GM23338 (cell line): ENCODE measurements around the gene ZSWIM3.

ENCODE experiments used
- CREB1 ChIP-seq: fragments of 250-450 bp; sonication (Bioruptor Pico); IDR thresholded peaks from 2 replicates; pipeline ENCODE4 v1.5.0; 2020; ENCODE audit warnings: low read depth, mild to moderate bottlenecking, moderate library complexity
- CTCF ChIP-seq, 2 experiments: fragments of 200-600 bp in 1 of 2; sonication (generic) in 1 of 2; conservative IDR thresholded peaks; 2 replicates each; pipeline versions ENCODE4 v1.5.1 to v1.6.1; 2016 to 2017; ENCODE audit warnings: antibody characterized with exemption in 2 of 2, low read depth in 2 of 2, mild to moderate bottlenecking in 2 of 2, moderate library complexity in 1 of 2
- EZH2 ChIP-seq: fragments of 200-600 bp; sonication (generic); IDR thresholded peaks from one replicate; pipeline ENCODE4 v1.8.0; 2017; ENCODE audit warnings: antibody characterized with exemption, mild to moderate bottlenecking, low read depth; ENCODE audit not compliant: unreplicated experiment
- EZH2phosphoT487 ChIP-seq: fragments of 200-600 bp; sonication (generic); IDR thresholded peaks from one replicate; pipeline ENCODE4 v1.8.1; 2018; ENCODE audit warnings: antibody characterized with exemption; ENCODE audit not compliant: unreplicated experiment
- JUNB ChIP-seq: IDR thresholded peaks from one replicate; pipeline ENCODE4 v1.6.1; 2016; ENCODE audit warnings: antibody characterized with exemption; ENCODE audit not compliant: unreplicated experiment
- POLR2AphosphoS5 ChIP-seq: IDR thresholded peaks from 2 replicates; pipeline ENCODE4 v1.6.1; 2016; ENCODE audit warnings: antibody characterized with exemption, low read depth
- REST ChIP-seq: IDR thresholded peaks from one replicate; pipeline ENCODE4 v1.6.1; 2018; ENCODE audit warnings: antibody characterized with exemption; ENCODE audit not compliant: unreplicated experiment
- ZNF114 ChIP-seq: fragments of 250-450 bp; sonication (Bioruptor Pico); IDR thresholded peaks from 2 replicates; pipeline ENCODE4 v1.5.0; 2020; ENCODE audit warnings: mild to moderate bottlenecking, moderate library complexity
- ZNF462 ChIP-seq: fragments of 250-450 bp; sonication (Bioruptor Pico); IDR thresholded peaks from 2 replicates; pipeline ENCODE4 v1.5.0; 2020; ENCODE audit warnings: mild to moderate bottlenecking, moderate library complexity

GRCh38 chr20:45897289-45897688 lies 39.9 kb downstream of the ZSWIM3 start:
- no peak for TF ChIP-seq REST
- no peak for TF ChIP-seq CTCF (conservative IDR thresholded peaks at IDR 0.05; ENCODE audit: low read depth in 2 of 2)
- no peak for TF ChIP-seq EZH2
- TF ChIP-seq ZNF114 (CRISPR knock-in tag): no peak
- TF ChIP-seq POLR2AphosphoS5: no peak
- no peak for TF ChIP-seq EZH2phosphoT487
- no peak for TF ChIP-seq JUNB
- no peak for TF ChIP-seq CREB1 (CRISPR knock-in tag)
- TF ChIP-seq ZNF462 (CRISPR knock-in tag): no peak
